Neural crest cell (in vitro differentiated cells): ENCODE measurements around the gene SYK. TPM values are rescaled to one million over a fixed set of nuclear protein-coding genes. Genes with fewer than 3 reads are reported as not detected.

Experiments
- DNase-seq: peaks from one replicate; pipeline ENCODE4 v3.0.0; 2021; ENCODE audit warnings: low read depth, mixed read lengths, low spot score
- H3K27ac Mint-ChIP-seq: one replicate; pipeline ENCODE4 v1.8.0; 2021; ENCODE audit warnings: mild to moderate bottlenecking, mixed read lengths; ENCODE audit not compliant: unreplicated experiment
- H3K27me3 Mint-ChIP-seq: 2 replicates; pipeline ENCODE4 v1.8.0; 2021; ENCODE audit warnings: low read depth, mild to moderate bottlenecking, mixed read lengths
- H3K36me3 Mint-ChIP-seq: 2 replicates; pipeline ENCODE4 v1.8.0; 2021; ENCODE audit warnings: low read depth, mild to moderate bottlenecking, mixed read lengths
- H3K4me1 Mint-ChIP-seq: 2 replicates; pipeline ENCODE4 v1.8.0; 2021; ENCODE audit warnings: mixed read lengths
- H3K4me3 Mint-ChIP-seq: one replicate; pipeline ENCODE4 v1.8.0; 2021; ENCODE audit warnings: mild to moderate bottlenecking, mixed read lengths
- H3K9me3 Mint-ChIP-seq: 2 replicates; pipeline ENCODE4 v1.8.0; 2021; ENCODE audit warnings: mixed read lengths
- CTCF ChIP-seq: fragments of 200-600 bp; sonication (generic); conservative IDR thresholded peaks from 2 replicates; pipeline ENCODE4 v1.5.0; 2021; ENCODE audit warnings: antibody characterized with exemption, mild to moderate bottlenecking
- total RNA-seq: library from RNA; stranded (reverse); gene quantifications from 2 replicates; pipeline ENCODE4 v1.2.1, GENCODE V29; 2021

The SYK gene
- total RNA-seq, 1 donor from 2014 or later = 0.98 TPM

GRCh38 chr9:90795084-90795483 lies 6.5 kb upstream of the SYK start:
- Mint-ChIP-seq H3K9me3 (peaks cover 5% of the 10 kb centered on the region), H3K4me1 (peaks cover 9% of the 10 kb centered on the region), H3K27me3 (peaks cover 26% of the 10 kb centered on the region), H3K27ac (no peak overlapping the region), H3K36me3 (peaks cover 4% of the 10 kb centered on the region), H3K4me3 (no peak overlapping the region)
- no peak for TF ChIP-seq CTCF
- no peak for DNase-seq

- Mint-ChIP-seq H3K36me3 (peaks cover 4% of the 10 kb centered on the region), H3K27ac (peak overlapping the region; percentile 12), H3K4me1 (peaks cover 9% of the 10 kb centered on the region), H3K4me3 (no peak overlapping the region), H3K9me3 (peaks cover 5% of the 10 kb centered on the region), H3K27me3 (peaks cover 34% of the 10 kb centered on the region)
- no peak for DNase-seq
- TF ChIP-seq CTCF = no peak
Observed at GRCh38 chr9:90795871-90796317, 5.7 kb upstream of the SYK start.

- H3K9me3 Mint-ChIP-seq = no peaks in the 10 kb centered on the region
- no peak for DNase-seq
- peaks cover 68% of the 10 kb centered on the region for H3K27me3 Mint-ChIP-seq
- H3K4me3 Mint-ChIP-seq = peak overlapping the region; percentile 51
- TF ChIP-seq CTCF = no peak
- peaks cover 14% of the 10 kb centered on the region for H3K4me1 Mint-ChIP-seq
- peaks cover 4% of the 10 kb centered on the region for H3K36me3 Mint-ChIP-seq
- H3K27ac Mint-ChIP-seq = no peak overlapping the region
Observed at GRCh38 chr9:90799271-90799852, 2.3 kb upstream of the SYK start.

GRCh38 chr9:90801973-90802322 lies 329 bp downstream of the SYK start:
- H3K27me3 Mint-ChIP-seq = peaks cover 82% of the 10 kb centered on the region
- H3K4me1 Mint-ChIP-seq = peaks cover 4% of the 10 kb centered on the region
- peak overlapping the region; percentile 70 for H3K4me3 Mint-ChIP-seq
- H3K27ac Mint-ChIP-seq = no peak overlapping the region
- TF ChIP-seq CTCF = no peak
- H3K9me3 Mint-ChIP-seq = no peaks in the 10 kb centered on the region
- peaks cover 4% of the 10 kb centered on the region for H3K36me3 Mint-ChIP-seq
- no peak for DNase-seq

GRCh38 chr9:90802386-90802985 lies 867 bp downstream of the SYK start:
- peaks cover 4% of the 10 kb centered on the region for H3K4me1 Mint-ChIP-seq
- H3K27ac Mint-ChIP-seq = no peak overlapping the region

More at GRCh38 chr9:90802386-90802985, 867 bp downstream of the SYK start:
- H3K27me3 Mint-ChIP-seq = peaks cover 82% of the 10 kb centered on the region
- peaks cover 4% of the 10 kb centered on the region for H3K36me3 Mint-ChIP-seq
- H3K4me3 Mint-ChIP-seq = peak overlapping the region; percentile 70
- no peak for DNase-seq
- no peaks in the 10 kb centered on the region for H3K9me3 Mint-ChIP-seq
- no peak for TF ChIP-seq CTCF
